Loucy (cell line): Measurements from ENCODE around the gene RHOF.

ENCODE experiments used
- H2AFZ ChIP-seq: fragments of 200-600 bp; sonication (generic); 2 replicates; pipeline ENCODE4 v1.6.0; 2016; ENCODE audit warnings: antibody characterized with exemption, mild to moderate bottlenecking, low read length, moderate library complexity
- H3F3A ChIP-seq: fragments of 200-600 bp; 2 replicates; pipeline ENCODE4 v1.6.0; 2016; ENCODE audit warnings: antibody characterized with exemption, low read depth, mild to moderate bottlenecking
- H3K27me3 ChIP-seq: fragments of 200-600 bp; sonication (generic); 2 replicates; pipeline ENCODE4 v1.6.1; 2014; ENCODE audit warnings: low read length, mild to moderate bottlenecking; ENCODE audit not compliant: insufficient read depth, poor library complexity, severe bottlenecking
- H3K36me3 ChIP-seq: fragments of 200-600 bp; sonication (generic); 2 replicates; pipeline ENCODE4 v1.6.1; 2016; ENCODE audit warnings: low read length; ENCODE audit not compliant: insufficient read depth
- H3K4me1 ChIP-seq: fragments of 200-600 bp; sonication (generic); 2 replicates; pipeline ENCODE4 v1.5.1; 2014; ENCODE audit warnings: low read length, mild to moderate bottlenecking; ENCODE audit not compliant: insufficient read depth, poor library complexity, severe bottlenecking
- H3K4me2 ChIP-seq: fragments of 200-600 bp; sonication (generic); 2 replicates; pipeline ENCODE4 v1.6.0; 2014; ENCODE audit warnings: antibody characterized with exemption, low read length, low read depth, mild to moderate bottlenecking; ENCODE audit not compliant: poor library complexity, severe bottlenecking
- H3K4me3 ChIP-seq: fragments of 200-600 bp; sonication (generic); 2 replicates; pipeline ENCODE4 v1.5.1; 2014; ENCODE audit warnings: low read length, mild to moderate bottlenecking, mixed read lengths; ENCODE audit not compliant: poor library complexity, severe bottlenecking
- H3K79me2 ChIP-seq: fragments of 200-600 bp; sonication (generic); 2 replicates; pipeline ENCODE4 v1.6.1; 2014; ENCODE audit warnings: low read length; ENCODE audit not compliant: insufficient read depth
- H3K9ac ChIP-seq: fragments of 200-600 bp; sonication (generic); 2 replicates; pipeline ENCODE4 v1.6.0; 2014; ENCODE audit warnings: mild to moderate bottlenecking, low read depth, low read length, moderate library complexity; ENCODE audit not compliant: poor library complexity, severe bottlenecking
- H3K9me2 ChIP-seq: fragments of 200-600 bp; sonication (generic); replicated peaks from 2 replicates; pipeline ENCODE4 v1.6.1; 2016; ENCODE audit warnings: low read depth, low read length, mixed read lengths
- H3K9me3 ChIP-seq: fragments of 200-600 bp; sonication (generic); 2 replicates; pipeline ENCODE4 v1.6.1; 2014; ENCODE audit warnings: mild to moderate bottlenecking, antibody characterized with exemption, low read length, low read depth; ENCODE audit not compliant: insufficient read depth
- H4K20me1 ChIP-seq: fragments of 200-600 bp; sonication (generic); 2 replicates; pipeline ENCODE4 v1.6.0; 2014; ENCODE audit warnings: antibody characterized with exemption, low read length, mild to moderate bottlenecking; ENCODE audit not compliant: insufficient read depth, poor library complexity, severe bottlenecking
- CTCF ChIP-seq: fragments of 200-600 bp; sonication (generic); conservative IDR thresholded peaks from 2 replicates; pipeline ENCODE4 v1.5.1; 2014; ENCODE audit warnings: mild to moderate bottlenecking, antibody characterized with exemption, low read length
- EZH2phosphoT487 ChIP-seq: fragments of 200-600 bp; IDR thresholded peaks from 2 replicates; pipeline ENCODE4 v1.6.1; 2018; ENCODE audit warnings: antibody characterized with exemption, mild to moderate bottlenecking, moderate library complexity, borderline replicate concordance

The RHOF gene

GRCh38 chr12:121838126-121838525, 44.6 kb upstream of the RHOF start:
- Histone ChIP-seq H3K36me3 (no peaks in the 10 kb centered on the region), H4K20me1 (no peaks in the 10 kb centered on the region), H3K9me3 (no peaks in the 10 kb centered on the region), H3K79me2 (no peaks in the 10 kb centered on the region), H3K27me3 (no peaks in the 10 kb centered on the region), H3K4me3 (no peak overlapping the region), H3K9ac (no peak overlapping the region), H2AFZ (no peak overlapping the region), H3K9me2 (no peaks in the 10 kb centered on the region), H3K4me1 (no peaks in the 10 kb centered on the region), H3K4me2 (no peak overlapping the region), H3F3A (no peaks in the 10 kb centered on the region)
- TF ChIP-seq CTCF (no peak), EZH2phosphoT487 (no peak)

- H3K27me3 ChIP-seq = no peaks in the 10 kb centered on the region
- no peaks in the 10 kb centered on the region for H3K9me3 ChIP-seq
- TF ChIP-seq CTCF = no peak
- TF ChIP-seq EZH2phosphoT487 = no peak
These were observed 44.2 kb upstream of the RHOF start for GRCh38 chr12:121837680-121838079.

DNA sequence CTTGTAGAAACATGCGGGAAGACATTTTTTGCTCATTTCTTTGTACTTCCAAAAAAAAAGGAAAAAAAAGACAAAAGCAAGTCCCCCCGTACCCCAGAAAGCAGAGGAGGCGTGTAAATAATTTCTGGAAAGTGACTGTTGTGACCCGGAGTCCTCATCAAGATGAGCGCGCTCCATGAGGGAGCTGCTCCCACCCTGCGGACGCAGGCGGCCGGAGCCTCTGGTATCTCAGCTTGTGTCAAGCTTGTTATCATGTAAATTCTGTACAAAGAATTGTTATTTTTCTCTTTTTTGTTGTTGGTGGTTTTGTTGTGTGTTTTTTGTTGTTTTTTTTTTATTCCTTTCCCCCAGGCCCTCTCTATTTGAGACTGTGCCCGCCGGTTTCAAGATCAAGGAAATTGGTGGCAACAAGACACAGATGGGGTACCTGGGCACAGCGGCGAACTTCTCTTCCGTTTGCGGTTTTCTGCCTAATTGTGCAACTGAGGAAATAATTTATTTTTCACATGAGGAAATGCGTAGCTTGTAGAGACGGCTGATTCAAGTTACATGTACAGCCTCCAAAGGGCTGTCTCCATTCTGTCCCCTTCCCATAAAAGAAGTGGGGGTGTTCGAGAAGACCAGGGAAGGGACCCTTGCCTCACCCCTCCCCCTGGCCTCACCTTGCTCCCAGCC, 38.2 kb upstream of the RHOF start:
- H4K20me1 ChIP-seq = no peaks in the 10 kb centered on the region
- no peak for TF ChIP-seq CTCF
- TF ChIP-seq EZH2phosphoT487 = no peak
- no peak overlapping the region for H3K9ac ChIP-seq
- H3K4me3 ChIP-seq = no peak overlapping the region
- no peak overlapping the region for H2AFZ ChIP-seq
- H3F3A ChIP-seq = no peaks in the 10 kb centered on the region
- no peaks in the 10 kb centered on the region for H3K4me1 ChIP-seq
- no peak overlapping the region for H3K4me2 ChIP-seq
- H3K9me3 ChIP-seq = no peaks in the 10 kb centered on the region
- H3K27me3 ChIP-seq = no peaks in the 10 kb centered on the region
- H3K9me2 ChIP-seq = no peaks in the 10 kb centered on the region
- H3K36me3 ChIP-seq = peaks cover 24% of the 10 kb centered on the region; the same call in 1 of the 2 replicates
- no peaks in the 10 kb centered on the region for H3K79me2 ChIP-seq

More at GRCh38 chr12:121837680-121838079, 44.2 kb upstream of the RHOF start:
- no peaks in the 10 kb centered on the region for H3F3A ChIP-seq
- no peaks in the 10 kb centered on the region for H4K20me1 ChIP-seq
- H3K79me2 ChIP-seq = no peaks in the 10 kb centered on the region
- no peak overlapping the region for H3K4me2 ChIP-seq
- H3K4me1 ChIP-seq = no peaks in the 10 kb centered on the region
- H3K36me3 ChIP-seq = no peaks in the 10 kb centered on the region
- H2AFZ ChIP-seq = no peak overlapping the region
- H3K4me3 ChIP-seq = no peak overlapping the region
- no peaks in the 10 kb centered on the region for H3K9me2 ChIP-seq
- H3K9ac ChIP-seq = no peak overlapping the region
